Brain microvascular endothelial cell (primary cell): ENCODE results near the gene PLCB1.

Experiments used
- DNase-seq: peaks from one replicate; pipeline ENCODE4 v3.0.0-alpha.2; 2020
- H3K27ac ChIP-seq: fragments of 250-450 bp; sonication (Bioruptor Pico); 2 replicates; pipeline ENCODE4 v1.5.1; 2020; ENCODE audit warnings: mild to moderate bottlenecking, moderate library complexity
- H3K27me3 ChIP-seq: fragments of 250-450 bp; sonication (Bioruptor Pico); replicated peaks from 2 replicates; pipeline ENCODE4 v1.5.1; 2020; ENCODE audit warnings: mild to moderate bottlenecking
- H3K36me3 ChIP-seq: fragments of 250-450 bp; sonication (Bioruptor Pico); replicated peaks from 2 replicates; pipeline ENCODE4 v1.5.1; 2020; ENCODE audit warnings: mild to moderate bottlenecking
- H3K4me3 ChIP-seq: 2 replicates; pipeline ENCODE4 v1.5.1; 2011; ENCODE audit warnings: low read depth, mild to moderate bottlenecking, control low read depth, low read length, moderate library complexity
- in situ Hi-C: cut with HindIII; loops from 2 replicates; pipeline ENCODE4 v1.10.0; 2017; ENCODE audit warnings: low sequenced_read_pairs, low pct_ligation_motif_present
- TF ChIP-seq, protein P1 (sequence below): IDR thresholded peaks from 2 replicates; pipeline ENCODE4 v1.5.1; 2011; ENCODE audit warnings: low read depth, mild to moderate bottlenecking, moderate library complexity, low read length, control low read depth, inconsistent platforms; ENCODE audit errors: missing control alignments

PLCB1 gene

DNA sequence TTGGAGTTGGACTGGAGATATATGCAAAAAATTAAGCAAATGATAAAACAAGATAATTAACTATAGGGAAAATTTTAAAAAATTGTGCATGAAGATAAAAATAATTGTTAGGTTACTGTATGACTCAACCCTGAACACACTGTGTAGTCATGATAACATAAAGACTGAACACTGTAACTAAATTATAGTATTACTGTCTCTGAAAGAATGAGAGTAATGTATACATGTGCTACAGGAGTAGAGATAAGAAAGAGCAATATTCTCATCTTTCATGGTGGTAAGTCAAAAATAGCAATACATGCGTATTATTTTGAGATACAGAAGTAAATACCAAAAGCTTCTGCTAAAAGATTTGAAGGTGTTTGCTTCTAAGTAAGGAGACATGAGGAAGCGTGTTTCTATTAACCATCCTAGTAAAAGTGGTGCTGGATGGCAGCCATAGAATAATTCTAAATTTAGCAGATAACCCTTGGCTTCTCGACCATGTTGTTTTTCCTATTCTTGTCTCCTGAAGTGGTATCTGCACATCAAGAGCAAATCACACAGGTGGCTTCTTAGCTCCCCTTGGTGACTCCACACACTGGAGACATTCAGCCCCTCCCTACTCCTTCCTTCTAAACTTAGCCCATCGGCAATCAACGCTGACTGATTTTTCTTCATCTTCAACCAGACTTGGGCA, 546.2 kb downstream of the PLCB1 start:
- Histone ChIP-seq H3K4me3 (no peak overlapping the region), H3K36me3 (no peaks in the 10 kb centered on the region), H3K27me3 (no peaks in the 10 kb centered on the region), H3K27ac (no peak overlapping the region)
- DNase-seq: no peak
- in situ Hi-C loops: no loop called here
- TF ChIP-seq, protein P1, sequence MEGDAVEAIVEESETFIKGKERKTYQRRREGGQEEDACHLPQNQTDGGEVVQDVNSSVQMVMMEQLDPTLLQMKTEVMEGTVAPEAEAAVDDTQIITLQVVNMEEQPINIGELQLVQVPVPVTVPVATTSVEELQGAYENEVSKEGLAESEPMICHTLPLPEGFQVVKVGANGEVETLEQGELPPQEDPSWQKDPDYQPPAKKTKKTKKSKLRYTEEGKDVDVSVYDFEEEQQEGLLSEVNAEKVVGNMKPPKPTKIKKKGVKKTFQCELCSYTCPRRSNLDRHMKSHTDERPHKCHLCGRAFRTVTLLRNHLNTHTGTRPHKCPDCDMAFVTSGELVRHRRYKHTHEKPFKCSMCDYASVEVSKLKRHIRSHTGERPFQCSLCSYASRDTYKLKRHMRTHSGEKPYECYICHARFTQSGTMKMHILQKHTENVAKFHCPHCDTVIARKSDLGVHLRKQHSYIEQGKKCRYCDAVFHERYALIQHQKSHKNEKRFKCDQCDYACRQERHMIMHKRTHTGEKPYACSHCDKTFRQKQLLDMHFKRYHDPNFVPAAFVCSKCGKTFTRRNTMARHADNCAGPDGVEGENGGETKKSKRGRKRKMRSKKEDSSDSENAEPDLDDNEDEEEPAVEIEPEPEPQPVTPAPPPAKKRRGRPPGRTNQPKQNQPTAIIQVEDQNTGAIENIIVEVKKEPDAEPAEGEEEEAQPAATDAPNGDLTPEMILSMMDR: no peak

DNA sequence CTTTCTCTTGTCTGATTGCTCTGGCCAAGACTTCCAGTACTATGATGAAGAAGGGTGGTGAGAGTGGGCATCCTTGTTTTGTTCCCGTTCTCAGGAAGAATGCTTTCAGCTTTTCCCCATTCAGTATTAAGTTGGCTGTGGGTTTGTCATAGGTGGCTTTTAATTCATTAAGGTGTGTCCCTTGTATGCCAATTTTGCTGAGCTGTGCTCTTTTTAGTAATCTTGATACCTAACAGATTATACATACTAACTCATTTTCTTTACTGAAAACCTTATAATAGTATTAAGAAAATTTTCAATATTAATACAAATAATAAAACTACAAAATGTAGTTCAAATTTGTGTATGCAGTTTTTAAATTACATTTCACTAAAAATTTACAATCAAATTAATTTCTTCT, 557.3 kb downstream of the PLCB1 start:
- TF ChIP-seq, protein P1: no peak
- DNase-seq: no peak
- in situ Hi-C loops: no loop called here
- Histone ChIP-seq H3K4me3 (no peak overlapping the region), H3K36me3 (no peaks in the 10 kb centered on the region), H3K27me3 (no peaks in the 10 kb centered on the region), H3K27ac (no peak overlapping the region)

DNA sequence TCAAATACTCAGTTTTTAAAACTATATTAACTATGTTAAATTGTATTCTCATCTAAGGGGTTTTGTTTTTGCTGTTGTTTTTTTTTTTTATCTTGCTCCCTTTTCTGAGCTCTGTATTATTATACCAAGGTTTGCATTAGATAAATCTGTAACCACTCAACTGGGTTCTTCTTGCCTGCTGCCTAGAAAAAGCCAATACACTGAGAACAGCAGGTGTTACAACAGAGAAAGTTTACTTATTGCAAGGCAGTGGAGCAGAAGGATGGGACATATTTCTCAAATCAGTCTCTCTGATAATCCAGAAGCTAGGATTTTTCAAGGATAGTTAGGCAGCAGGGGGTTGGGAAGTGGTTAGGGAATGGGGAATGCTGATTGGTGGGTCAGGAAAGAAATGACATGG, 558.0 kb downstream of the PLCB1 start:
- Histone ChIP-seq H3K27me3 (no peaks in the 10 kb centered on the region), H3K27ac (no peak overlapping the region), H3K36me3 (no peaks in the 10 kb centered on the region), H3K4me3 (no peak overlapping the region)
- DNase-seq: no peak
- in situ Hi-C loops: no loop called here
- TF ChIP-seq, protein P1: no peak

DNA sequence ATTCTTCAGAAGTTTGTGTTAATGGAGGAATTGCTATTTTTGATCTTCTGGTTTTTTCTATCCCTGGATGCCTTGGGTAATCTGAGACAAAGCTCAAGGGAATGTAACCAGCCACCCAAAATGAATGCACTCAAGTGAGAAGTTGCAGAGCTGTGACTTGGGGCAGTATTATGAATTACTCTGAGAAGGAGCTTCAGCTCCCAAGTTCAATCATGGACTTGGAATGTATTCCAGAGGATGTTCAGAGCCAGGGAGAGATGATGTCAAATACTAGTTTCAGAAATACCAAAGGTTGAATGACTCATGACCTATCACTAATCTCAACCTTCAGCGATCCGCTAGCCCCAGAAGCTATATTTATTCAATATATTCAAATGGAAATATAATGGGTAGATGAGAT, 561.6 kb downstream of the PLCB1 start:
- TF ChIP-seq, protein P1: no peak
- in situ Hi-C loops: no loop called here
- Histone ChIP-seq H3K36me3 (no peaks in the 10 kb centered on the region), H3K4me3 (no peak overlapping the region), H3K27me3 (no peaks in the 10 kb centered on the region), H3K27ac (peak overlapping the region; percentile 36)
- DNase-seq: peak; percentile 82

DNA sequence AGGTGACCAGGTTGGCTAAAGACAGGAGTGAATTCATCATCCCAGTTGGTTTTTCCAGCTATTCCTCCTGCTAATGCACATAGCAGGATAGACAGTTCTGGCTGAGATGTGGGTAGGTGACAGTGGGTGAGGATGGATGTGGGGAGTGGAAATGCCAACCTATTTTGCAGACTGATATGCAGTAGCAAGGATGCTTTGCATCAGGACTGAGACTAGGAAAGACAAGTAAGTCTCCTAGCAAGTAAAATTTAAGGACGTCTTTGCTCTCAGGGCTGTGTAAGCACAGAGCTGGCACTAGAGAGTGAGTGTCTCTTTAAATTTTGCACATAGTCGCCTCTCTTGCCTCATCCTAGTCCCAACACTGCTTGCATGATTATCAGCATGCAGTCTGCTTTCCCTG, 568.7 kb downstream of the PLCB1 start:
- Histone ChIP-seq H3K36me3 (no peaks in the 10 kb centered on the region), H3K27me3 (no peaks in the 10 kb centered on the region), H3K27ac (no peak overlapping the region), H3K4me3 (no peak overlapping the region)
- in situ Hi-C loops: loop anchor here (25.0 kb wide), 1 partner anchor 563 kb away; the partner anchor contains the start of gene PLCB1
- no peak for DNase-seq
- TF ChIP-seq, protein P1: no peak
